ENCODE measurements around the gene GRM8. TPM values are rescaled to one million over a fixed set of nuclear protein-coding genes. Genes with fewer than 3 reads are reported as not detected.

The GRM8 gene
- total RNA-seq, 1 experiment from 2014 or later: not detected

GRCh38 chr7:127151379-127151778 is 101.4 kb downstream of the GRM8 start:
- CTCF ChIA-PET: no interaction called here
- intact Hi-C loops (cut with micrococcal nuclease): no loop called here

GRCh38 chr7:127150543-127150942 is 102.2 kb downstream of the GRM8 start:
- no peaks in the 10 kb centered on the region for H3K79me2 ChIP-seq (ENCODE audit: low read length)
- POLR2A ChIA-PET (ENCODE audit: unreplicated experiment): no interaction called here
- CTCF ChIA-PET: no interaction called here
- H3K27me3 ChIP-seq (ENCODE audit: low read length): no peaks in the 10 kb centered on the region
- DNase-seq (no peak), ATAC-seq (no peak)
- H3K9me3 ChIP-seq (ENCODE audit: low read length): no peaks in the 10 kb centered on the region
- H3K4me3 ChIP-seq (ENCODE audit: low read length): no peak overlapping the region
- no peak overlapping the region for H3K27ac ChIP-seq (ENCODE audit: low read length)
- intact Hi-C loops (cut with micrococcal nuclease): no loop called here
- H3K36me3 ChIP-seq (ENCODE audit: low read depth, low read length): no peaks in the 10 kb centered on the region
- no peak overlapping the region for H3K4me2 ChIP-seq (ENCODE audit: low read length)
- TF ChIP-seq EZH2 (IDR thresholded peaks at IDR 0.05; ENCODE audit: low read length, unreplicated experiment) (no peak), EZH2phosphoT487 (IDR thresholded peaks at IDR 0.05; ENCODE audit: borderline replicate concordance, low read length) (no peak), CTCF (conservative IDR thresholded peaks at IDR 0.05; ENCODE audit: low read depth, low read length) (no peak)
- no peaks in the 10 kb centered on the region for H3K9me2 ChIP-seq (replicated peaks; ENCODE audit: low read length)
- no peak overlapping the region for H2AFZ ChIP-seq (ENCODE audit: low read length)
- BruUV-seq (replicated peaks): no TSS peak
- no peak overlapping the region for H3K9ac ChIP-seq (ENCODE audit: low read length)
- H4K20me1 ChIP-seq (ENCODE audit: low read length): no peaks in the 10 kb centered on the region
- no peaks in the 10 kb centered on the region for H3F3A ChIP-seq (ENCODE audit: low read length, unreplicated experiment)
- no peaks in the 10 kb centered on the region for H3K4me1 ChIP-seq (ENCODE audit: insufficient read depth, low read length)

More at GRCh38 chr7:127151379-127151778, 101.4 kb downstream of the GRM8 start:
- TF ChIP-seq EZH2 (IDR thresholded peaks at IDR 0.05; ENCODE audit: low read length, unreplicated experiment): no peak
- no peak for TF ChIP-seq EZH2phosphoT487 (IDR thresholded peaks at IDR 0.05; ENCODE audit: borderline replicate concordance, low read length)
- TF ChIP-seq CTCF (conservative IDR thresholded peaks at IDR 0.05; ENCODE audit: low read depth, low read length): no peak
- no peak overlapping the region for H3K9ac ChIP-seq (ENCODE audit: low read length)
- H4K20me1 ChIP-seq (ENCODE audit: low read length): no peaks in the 10 kb centered on the region
- H3F3A ChIP-seq (ENCODE audit: low read length, unreplicated experiment): no peaks in the 10 kb centered on the region
- no peaks in the 10 kb centered on the region for H3K79me2 ChIP-seq (ENCODE audit: low read length)
- no peak overlapping the region for H3K4me2 ChIP-seq (ENCODE audit: low read length)
- no peak for ATAC-seq
- H3K9me2 ChIP-seq (replicated peaks; ENCODE audit: low read length): no peaks in the 10 kb centered on the region
- H3K27ac ChIP-seq (ENCODE audit: low read length): no peak overlapping the region
- H2AFZ ChIP-seq (ENCODE audit: low read length): no peak overlapping the region
- no TSS peak for BruUV-seq (replicated peaks)
- no peak overlapping the region for H3K4me3 ChIP-seq (ENCODE audit: low read length)
- H3K9me3 ChIP-seq (ENCODE audit: low read length): no peaks in the 10 kb centered on the region
- no peaks in the 10 kb centered on the region for H3K36me3 ChIP-seq (ENCODE audit: low read depth, low read length)
- POLR2A ChIA-PET (ENCODE audit: unreplicated experiment): no interaction called here
- H3K27me3 ChIP-seq (ENCODE audit: low read length): no peaks in the 10 kb centered on the region
- no peak for DNase-seq
- H3K4me1 ChIP-seq (ENCODE audit: insufficient read depth, low read length): no peaks in the 10 kb centered on the region

- Histone ChIP-seq H4K20me1 (ENCODE audit: low read length) (no peaks in the 10 kb centered on the region), H3K36me3 (ENCODE audit: low read depth, low read length) (no peaks in the 10 kb centered on the region), H3K79me2 (ENCODE audit: low read length) (no peaks in the 10 kb centered on the region), H3K4me3 (ENCODE audit: low read length) (no peak overlapping the region), H3K4me2 (ENCODE audit: low read length) (no peak overlapping the region), H3K9me2 (replicated peaks; ENCODE audit: low read length) (no peaks in the 10 kb centered on the region), H3K27me3 (ENCODE audit: low read length) (no peaks in the 10 kb centered on the region), H3K4me1 (ENCODE audit: insufficient read depth, low read length) (no peaks in the 10 kb centered on the region), H3K9ac (ENCODE audit: low read length) (no peak overlapping the region), H2AFZ (ENCODE audit: low read length) (no peak overlapping the region), H3F3A (ENCODE audit: low read length, unreplicated experiment) (no peaks in the 10 kb centered on the region), H3K27ac (ENCODE audit: low read length) (no peak overlapping the region), H3K9me3 (ENCODE audit: low read length) (0 out of 2 replicates have a peak, but pooled peaks cover 5% of the 10 kb centered on the region)
- POLR2A ChIA-PET (ENCODE audit: unreplicated experiment): no interaction called here
- CTCF ChIA-PET: interaction anchor here (0.6 kb wide), 1 partner anchor 18 kb away, joined by 12 read pairs; no protein-coding TSS in a partner anchor
- no TSS peak for BruUV-seq (replicated peaks)
- ATAC-seq: no peak
- no peak for DNase-seq
- intact Hi-C loops (cut with micrococcal nuclease): no loop called here
- TF ChIP-seq CTCF (conservative IDR thresholded peaks at IDR 0.05; ENCODE audit: low read depth, low read length): no peak
- no peak for TF ChIP-seq EZH2phosphoT487 (IDR thresholded peaks at IDR 0.05; ENCODE audit: borderline replicate concordance, low read length)
- TF ChIP-seq EZH2 (IDR thresholded peaks at IDR 0.05; ENCODE audit: low read length, unreplicated experiment): no peak
Measured at GRCh38 chr7:127146746-127147536, 105.8 kb downstream of the GRM8 start.

Data from PC-3 (cell line).